Stimulated activated CD8-positive, alpha-beta memory T cell treated with anti-CD3 and anti-CD28 coated beads, Interleukin-15, amount 100 ng/mL, for 1 hour (primary cell): Measurements from ENCODE around the gene MYBBP1A.
"Not testable (repeated sequence)": the region's sequence is repeated elsewhere in the genome, so short reads cannot be mapped to it uniquely, and the experiment has no call there.

ENCODE experiments used
- DNase-seq: peaks from one replicate; pipeline ENCODE4 v3.0.0-alpha.2; 2020; ENCODE audit warnings: low read depth

MYBBP1A gene

DNA sequence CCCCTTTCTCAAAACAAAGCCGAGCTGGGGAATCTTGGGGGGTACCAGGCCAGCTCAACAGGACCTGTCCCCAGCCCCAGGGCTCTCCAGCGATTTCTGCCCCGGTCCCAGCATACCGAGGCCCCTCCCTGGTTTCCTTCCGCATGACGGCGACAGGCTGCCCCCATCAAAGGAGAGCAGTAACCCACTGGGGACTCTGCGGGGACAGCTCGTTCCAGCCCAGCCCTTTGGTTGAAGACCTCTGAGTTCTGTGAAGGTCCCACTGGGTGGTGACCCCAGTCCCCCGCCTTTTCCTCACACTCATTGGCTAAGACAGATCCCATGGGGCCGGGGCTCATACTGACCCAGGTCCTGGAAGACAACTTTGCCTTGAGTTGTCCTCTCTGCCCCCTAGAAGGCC is 33.2 kb upstream of the MYBBP1A start:
- no peak for DNase-seq

DNA sequence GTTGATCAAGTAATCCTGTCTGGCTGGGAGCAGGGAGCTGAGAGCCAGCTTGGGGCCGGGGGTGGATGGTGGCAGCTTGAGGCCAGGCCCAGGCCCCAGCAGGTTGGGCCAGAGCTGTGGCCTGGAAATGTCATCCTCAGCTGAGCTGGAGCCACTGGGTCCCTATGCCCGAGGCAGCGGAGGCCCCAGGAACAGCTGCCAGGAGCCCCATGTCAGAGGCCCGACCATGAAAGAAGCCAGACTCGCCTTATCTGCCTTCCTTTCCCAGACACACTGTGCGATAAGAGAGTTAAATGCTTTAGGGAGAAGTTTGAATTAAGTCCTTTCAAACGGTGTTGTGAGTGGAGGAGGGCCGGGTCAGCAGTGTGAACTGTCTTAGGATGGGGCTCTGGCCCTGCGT is 32.6 kb upstream of the MYBBP1A start:
- no peak for DNase-seq

DNA sequence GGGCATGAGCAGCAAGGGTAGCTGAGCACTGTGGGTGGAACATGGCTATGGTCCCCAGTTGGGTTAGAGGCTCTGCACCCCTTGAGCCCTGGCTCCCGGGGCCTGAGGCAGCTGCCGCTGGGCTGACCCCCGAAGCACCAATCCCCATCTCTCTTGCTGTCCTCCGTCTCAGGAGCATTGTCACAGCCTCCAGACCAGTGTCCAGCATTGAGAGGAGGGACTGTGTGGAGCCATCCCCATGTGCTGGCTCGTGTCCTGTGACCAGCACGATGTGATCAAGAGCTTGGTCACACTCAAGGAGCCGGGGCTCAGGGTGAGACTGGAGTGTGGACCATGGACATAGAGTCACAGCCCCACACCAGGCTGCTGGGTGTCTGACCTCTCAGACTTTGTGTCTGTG is 32.0 kb upstream of the MYBBP1A start:
- DNase-seq = no peak

DNA sequence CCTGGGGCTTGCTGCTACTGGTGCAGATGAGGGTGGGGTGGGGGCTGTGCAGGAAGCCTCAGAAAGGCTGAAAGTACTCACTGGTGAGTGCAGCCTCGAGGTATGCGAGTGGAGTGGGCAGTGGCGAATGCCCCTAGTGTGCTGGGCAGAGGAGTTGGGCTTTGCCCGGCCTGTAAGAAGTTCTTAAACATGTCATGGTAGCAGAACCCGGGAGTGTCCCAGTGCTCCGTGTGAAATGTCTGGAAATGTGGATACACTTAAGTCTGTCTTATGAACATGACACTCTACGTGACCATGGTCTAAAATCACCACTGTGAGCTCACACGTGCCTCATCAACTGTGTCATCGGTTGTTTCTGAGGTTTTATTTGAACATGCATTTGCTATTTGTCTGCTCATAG is 30.9 kb upstream of the MYBBP1A start:
- DNase-seq = no peak

DNA sequence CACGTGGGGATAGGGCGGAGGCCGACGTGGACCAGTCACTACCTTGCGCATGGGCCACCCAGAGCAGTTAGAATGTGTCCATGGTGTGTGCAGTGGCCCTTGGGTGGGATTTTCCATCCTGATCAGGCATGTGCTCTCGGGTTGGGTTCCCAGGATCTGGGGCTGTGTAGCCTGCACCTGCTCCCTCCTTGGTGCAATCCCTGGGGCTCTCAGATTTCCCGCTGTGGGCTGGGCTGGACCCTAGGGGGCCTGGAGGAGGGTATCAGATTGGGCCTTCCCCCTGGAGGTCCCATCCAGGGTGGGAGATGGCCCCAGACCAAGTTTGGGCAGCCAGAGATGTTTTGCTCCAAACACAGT is 30.4 kb upstream of the MYBBP1A start:
- no peak for DNase-seq

DNA sequence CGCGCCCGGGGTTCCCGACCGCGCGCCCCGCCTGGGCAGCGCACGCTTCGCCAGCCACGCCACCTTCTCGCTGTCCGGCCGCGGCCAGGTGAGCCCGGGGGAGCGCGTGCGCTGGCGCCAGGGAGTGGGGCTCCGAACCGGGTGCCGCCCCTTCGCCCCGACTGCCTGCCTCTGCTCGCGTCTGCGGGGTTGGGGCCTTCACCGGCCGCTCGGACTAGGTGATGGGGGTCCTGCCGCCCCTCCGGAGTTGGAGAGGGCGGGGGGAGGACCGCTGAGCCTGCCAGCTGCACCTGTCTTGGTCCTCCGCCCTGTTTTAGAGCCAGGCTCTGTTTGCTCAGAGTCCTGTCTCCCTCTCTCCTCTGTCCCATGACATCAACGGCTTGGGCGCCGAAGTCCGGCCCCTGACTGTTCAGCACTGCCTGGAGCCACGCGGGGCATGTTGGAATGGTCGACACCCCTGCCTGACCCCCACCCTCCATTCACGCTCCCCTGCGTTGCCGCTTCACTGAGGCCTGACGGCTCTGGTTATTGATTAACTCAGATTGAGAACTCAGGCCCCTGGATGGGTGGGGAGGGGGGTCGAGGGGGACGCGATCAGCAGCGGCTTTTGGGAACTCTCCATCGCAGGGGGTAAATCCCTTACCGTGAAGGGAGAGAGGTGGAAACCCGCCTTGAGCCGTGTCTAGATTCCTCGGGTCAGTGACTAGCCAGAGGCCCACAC is 29.9 kb upstream of the MYBBP1A start:
- DNase-seq = no peak

DNA sequence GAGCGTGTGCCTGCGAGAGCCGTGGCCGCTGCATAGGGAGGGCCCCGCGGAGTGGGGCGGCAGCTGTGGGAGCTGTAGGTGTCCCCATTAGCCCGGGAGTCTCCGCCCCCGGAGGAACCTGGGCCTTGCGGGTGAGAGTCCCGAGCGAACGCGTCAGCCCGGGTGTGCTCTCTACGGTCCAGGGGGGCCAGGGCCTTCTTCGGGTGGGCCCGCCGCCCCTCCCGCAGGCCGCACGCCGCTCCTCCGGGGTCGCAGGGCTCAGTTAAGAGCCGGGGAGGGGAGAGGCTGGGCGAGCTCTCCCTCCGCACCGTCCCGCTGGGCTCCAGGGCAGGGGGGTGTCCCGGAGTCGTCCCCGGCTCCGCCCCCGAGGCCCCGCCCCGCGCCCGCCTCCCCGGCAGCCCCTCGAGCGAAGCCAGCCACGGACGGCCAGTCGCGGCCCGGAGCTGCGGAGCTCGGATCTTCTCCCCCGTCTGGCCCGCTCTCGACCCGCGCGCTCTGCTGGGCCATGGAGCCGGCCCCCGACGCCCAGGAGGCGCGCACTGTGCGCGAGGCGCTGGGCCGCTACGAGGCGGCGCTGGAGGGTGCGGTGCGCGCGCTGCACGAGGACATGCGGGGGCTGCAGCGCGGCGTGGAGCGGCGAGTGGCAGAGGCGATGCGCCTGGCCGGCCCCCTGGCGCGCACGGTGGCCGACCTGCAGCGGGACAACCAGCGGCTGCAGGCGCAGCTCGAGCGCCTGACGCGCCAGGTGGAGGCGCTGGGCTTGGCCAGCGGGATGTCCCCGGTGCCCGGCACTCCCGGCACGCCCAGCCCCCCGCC is 29.1 kb upstream of the MYBBP1A start, which contains the start of gene SMTNL2:
TSS of gene SMTNL2 (plus strand) at position 429 of the 816 bp plus-strand sequence. CDS start at position 506, 77 bp downstream.
- DNase-seq = no peak

DNA sequence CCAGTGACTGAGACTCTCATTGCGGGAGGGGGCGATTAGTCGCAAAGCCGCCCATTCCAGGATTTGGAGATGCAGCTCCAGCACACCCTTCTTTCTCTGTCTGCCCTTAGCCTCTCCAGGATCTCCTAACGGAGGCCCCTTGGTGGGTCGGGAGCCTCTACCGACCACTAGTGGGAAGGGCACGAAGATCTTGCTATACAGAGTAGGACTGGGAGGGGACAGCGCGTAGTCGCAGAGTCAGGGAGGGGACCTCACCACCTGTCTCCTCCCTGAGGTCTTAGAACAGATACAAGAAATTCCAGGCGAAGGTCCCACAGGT is 28.6 kb upstream of the MYBBP1A start:
- DNase-seq = no peak

DNA sequence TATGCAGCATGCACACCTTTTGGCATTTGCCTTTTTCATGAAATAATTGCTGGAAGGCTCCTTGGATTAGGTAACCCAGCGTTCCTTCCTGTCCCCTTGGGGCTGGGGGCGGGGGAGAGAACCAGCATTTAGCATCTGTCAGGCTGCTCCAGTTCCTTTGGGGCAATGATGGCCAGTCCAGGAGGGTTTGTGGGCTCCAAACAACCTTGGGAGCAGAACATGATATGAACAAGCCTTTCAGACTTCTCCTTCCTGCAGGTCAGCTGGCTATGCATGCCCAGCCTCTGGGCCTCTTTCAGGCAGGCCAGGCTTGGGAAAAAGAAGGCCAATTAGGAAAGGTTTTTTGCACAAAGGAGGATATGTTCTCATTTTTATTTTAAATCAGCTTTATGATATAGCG is 28.0 kb upstream of the MYBBP1A start:
- no peak for DNase-seq

DNA sequence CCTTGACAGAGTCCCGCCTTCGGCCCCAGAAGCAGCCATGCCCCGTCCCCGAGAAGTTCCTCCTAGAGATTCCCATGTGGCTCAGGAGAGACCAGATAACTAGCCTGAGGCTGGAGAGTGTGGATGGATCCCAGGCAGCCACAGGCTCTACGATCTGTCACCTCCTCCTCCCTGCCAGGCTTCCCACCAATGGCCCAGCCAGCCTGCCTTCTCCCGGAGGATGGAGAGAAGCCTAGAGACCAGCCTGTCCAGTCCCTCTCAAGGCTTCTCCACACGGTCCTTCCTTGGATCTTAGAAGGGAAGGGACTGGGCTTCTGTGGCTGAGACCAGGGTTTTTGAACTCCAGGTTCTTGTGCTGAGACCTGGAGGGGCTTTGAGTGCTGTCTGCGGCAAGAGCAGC is 27.5 kb upstream of the MYBBP1A start:
- no peak for DNase-seq

DNA sequence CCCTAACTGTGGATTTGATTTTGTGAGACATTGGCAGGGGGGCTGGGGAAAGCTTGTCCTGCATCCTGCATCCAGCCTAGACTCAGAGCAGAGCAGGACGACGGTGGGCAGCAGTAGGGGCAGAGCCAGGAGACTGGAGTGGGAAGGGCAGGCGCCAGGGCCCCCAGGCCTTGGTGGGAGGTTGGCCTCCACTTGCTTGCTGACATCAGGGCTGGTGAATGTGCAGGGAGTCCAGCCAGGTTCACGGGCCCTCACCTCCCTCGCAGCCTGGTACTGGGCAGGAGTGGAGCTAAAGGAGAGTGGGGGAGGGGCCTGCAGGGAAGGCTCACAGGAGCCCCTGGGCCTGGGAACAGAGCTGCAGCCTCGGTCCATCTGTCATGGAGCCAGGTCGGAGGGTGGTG is 26.9 kb upstream of the MYBBP1A start:
- no peak for DNase-seq

DNA sequence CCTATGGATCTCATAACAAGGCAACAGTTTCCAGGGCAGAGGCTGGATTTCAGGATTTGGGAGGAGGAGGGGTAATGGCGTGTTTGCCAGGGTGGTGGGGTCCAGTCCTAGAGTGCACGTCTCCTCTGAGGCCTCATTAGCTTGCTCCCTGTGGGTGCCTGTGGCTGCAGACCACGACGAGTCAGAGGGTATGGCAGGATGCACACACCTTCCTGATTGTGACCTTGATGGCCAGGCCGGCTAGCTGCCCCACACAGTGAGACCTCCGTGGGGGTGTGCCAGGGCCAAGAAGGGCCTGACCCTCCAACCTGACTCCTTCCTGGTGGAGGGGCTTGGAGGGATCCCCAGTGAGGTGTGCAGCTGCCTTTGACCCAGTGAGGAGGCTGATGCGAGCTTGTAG is 25.1 kb upstream of the MYBBP1A start:
- DNase-seq = no peak

DNA sequence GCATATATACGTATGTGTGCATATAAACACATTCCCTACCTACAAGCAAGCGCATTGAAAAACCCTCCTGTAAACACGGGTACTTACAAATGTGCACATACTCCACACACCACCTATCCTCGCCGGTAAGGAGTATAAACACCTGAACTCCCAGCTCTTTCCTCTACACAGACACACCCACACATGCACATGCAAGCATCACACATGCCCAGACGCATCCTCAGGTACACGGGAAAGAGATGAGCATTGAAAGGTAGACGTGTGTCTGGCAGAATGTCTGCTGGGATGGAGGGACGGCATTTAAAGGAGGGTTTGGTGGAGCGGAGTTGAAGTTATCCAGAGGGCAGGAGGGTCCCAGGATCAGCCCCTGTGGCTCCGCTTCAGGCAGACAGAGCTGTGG is 24.5 kb upstream of the MYBBP1A start:
- no peak for DNase-seq

DNA sequence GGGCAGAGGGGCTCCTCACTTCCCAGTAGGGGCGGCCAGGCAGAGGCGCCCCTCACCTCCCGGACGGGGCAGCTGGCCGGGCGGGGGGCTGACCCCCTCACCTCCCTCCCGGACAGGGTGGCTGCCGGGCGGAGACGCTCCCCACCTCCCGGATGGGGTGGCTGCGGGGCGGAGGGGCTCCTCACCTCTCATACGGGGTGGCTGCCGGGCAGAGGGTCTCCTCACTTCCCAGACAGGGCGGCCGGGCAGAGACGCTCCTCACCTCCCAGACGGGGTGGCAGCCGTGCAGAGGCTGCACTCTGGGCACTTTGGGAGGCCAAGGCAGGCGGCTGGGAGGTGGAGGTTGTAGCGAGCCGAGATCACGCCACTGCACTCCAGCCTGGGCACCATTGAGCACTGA is 23.2 kb upstream of the MYBBP1A start:
- not testable (repeated sequence) for DNase-seq

DNA sequence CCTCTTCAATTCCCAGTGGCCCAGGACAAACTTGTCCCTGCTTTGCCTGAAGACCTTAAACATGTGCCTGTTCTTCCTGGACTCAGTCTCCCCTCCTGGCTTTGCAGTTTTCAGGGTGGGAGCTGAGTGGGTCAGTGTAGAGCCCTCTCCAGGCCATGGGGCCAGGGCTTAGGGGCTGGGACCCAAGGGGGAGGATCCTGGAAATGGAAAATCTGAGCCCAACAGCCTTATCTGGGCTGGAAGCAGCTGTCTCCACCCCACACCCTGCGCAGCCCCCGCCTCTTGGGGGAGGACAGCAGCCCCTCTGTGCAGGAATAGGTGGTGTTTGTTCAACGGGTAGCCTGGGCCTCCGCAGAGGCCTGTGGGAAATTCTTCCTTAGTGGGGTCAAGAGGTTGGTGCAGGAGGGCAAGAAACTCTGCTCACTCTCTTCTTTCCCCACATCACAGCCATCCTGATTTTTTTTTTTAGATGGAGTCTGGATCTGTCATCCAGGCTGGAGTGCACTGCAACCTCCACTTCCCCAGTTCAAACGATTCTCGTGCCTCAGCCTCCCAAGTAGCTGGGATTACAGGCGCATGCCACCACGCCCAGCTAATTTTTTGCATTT is 22.3 kb upstream of the MYBBP1A start:
- DNase-seq = no peak

DNA sequence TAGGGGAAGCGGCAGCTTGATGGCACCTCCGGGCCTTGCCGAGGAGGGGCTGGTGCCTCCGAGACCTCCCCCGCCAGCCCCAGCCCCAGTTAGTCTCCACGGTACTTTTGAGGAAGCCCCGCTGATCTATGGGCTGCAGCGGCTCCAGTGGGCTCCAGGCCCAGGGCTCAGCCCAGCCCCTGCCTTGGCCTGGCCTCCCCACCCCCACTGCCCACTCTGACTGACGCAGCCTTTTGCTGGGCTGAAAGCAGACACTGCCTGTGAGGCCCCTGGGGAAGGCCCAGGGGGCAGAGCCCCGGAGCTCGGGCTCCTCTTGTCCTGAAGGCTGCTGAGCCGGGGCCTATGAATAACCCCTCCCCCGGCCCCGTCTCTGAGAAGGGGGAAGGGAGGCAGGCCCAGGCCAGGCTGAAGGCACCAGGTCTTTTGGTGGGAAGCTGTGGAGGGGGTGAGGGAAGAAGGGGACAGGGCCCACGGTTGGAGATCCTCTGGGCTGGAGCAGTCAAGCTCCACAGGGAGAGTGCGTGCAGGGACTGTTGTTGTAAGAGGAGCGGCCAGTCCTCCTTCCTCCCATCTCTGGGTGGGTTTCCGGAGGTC is 21.6 kb upstream of the MYBBP1A start:
- no peak for DNase-seq

DNA sequence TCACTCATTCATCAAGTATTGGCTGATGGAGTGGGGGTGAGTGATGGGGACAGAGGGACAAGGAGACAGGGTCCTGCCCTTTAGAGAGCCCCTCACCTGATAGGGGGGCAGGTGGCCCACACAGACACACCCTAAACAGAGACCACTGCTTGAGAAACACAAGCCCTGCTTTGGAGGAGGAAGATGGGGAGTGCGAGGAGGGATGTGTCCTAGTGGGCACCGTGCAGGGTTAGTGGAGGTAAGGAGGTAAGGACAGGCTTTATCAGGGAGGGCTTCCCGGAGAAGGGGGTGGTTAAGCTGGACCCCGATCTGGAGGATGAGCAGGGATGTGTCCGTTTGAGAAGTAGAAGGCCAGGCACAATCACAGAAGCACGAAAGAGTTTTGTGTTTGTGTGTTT is 21.0 kb upstream of the MYBBP1A start:
- no peak for DNase-seq

DNA sequence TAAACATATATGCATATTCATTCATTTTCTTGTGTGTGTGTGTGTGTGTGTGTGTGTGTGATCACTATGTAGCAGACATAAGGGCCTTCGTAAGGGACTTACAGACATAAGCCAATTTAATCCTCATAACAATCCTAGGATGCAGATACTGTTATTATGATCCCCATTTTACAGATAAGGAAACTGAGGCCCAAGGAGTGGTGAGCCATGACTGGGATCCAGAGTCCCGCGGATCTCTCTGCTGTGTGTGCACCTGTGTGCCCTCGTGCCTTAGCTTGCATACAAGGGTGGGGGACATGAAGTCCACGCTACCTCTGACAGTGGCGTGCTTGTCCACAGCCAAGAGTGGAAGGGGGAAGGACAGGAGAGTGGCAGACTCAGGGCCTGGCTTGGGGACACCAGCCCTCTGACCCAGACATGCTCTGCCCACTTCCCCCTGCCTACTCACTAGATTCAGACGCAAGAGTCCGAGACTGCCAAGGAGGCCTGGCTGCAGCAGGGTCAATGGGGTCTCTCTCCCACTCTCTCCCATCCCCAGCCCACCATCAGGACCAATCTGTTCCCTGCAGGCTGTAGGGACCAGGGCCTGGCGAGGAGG is 19.4 kb upstream of the MYBBP1A start:
- no peak for DNase-seq

DNA sequence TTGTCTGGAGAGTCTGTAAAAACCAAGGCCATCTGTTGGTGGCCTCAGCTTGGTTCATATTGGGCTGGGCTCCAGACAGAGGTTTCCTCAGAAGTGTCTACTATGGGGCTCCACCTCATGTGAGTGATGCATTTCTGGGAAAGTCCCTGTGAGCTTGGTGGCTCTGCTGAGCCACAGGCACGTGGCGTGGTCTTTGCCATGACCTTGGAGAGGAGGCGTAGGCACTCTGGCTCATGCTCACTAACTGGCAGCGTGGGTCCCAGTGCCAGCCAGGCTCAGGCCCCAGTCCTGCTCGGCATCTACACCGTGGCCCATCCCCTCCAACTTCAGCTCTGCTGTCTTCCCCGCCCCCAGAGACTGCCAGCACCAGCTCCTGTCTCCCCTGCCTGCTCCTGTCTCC is 18.5 kb upstream of the MYBBP1A start:
- no peak for DNase-seq

DNA sequence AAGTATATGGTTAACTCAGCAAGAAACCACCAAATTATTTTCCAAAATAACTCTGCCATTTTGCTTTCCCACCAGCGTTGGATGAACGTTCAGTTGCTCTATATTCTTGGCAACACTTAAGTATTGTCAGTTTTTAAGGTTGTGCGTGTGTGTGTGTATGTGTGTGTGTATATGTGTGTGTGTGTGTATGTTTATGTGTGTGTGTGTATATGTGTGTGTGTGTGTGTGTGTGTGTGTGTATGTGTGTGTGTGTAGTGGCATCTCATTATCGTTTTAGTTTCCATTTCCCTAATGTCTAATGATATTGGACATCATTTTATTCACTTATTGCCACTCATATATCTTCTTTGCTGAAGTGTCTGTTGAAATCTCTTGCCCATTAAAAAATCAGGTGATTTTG is 17.9 kb upstream of the MYBBP1A start:
- no peak for DNase-seq

DNA sequence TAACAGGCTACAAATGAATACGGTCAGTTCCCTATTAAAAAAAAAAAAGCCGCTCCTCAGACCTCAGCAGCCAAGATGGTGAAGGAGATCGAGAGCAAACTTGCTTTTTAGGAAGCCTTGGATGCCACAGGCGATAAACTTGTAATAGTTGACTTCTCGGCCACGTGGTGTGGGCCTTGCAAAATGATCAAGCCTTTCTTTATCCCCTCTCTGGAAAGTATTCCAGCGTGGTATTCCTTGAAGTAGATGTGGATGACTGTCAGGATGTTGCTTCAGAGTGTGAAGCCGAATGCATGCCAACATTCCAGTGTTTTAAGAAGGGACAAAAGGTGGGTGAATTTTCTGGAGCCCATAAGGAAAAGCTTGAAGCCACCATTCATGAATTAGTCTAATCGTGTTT is 16.9 kb upstream of the MYBBP1A start:
- no peak for DNase-seq

DNA sequence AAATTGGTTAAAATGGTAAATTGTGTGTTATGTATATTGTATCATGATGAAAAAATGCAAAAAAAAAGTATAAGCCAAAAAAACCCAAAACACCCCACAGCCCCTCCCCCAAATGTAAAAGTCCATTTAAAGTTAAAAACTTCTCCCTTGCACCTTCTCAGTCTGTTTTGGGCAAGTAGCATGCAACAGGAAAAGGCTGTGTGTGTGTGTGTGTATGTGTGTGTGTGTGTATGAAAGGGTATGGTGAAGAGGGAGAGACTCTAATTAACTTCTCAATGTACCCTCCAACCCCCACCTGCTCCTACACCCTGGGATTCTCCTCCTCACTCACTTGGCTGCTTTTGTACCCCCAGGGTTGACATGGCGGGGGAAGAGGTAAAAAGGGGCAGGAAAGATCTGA is 14.4 kb upstream of the MYBBP1A start:
- DNase-seq = no peak

DNA sequence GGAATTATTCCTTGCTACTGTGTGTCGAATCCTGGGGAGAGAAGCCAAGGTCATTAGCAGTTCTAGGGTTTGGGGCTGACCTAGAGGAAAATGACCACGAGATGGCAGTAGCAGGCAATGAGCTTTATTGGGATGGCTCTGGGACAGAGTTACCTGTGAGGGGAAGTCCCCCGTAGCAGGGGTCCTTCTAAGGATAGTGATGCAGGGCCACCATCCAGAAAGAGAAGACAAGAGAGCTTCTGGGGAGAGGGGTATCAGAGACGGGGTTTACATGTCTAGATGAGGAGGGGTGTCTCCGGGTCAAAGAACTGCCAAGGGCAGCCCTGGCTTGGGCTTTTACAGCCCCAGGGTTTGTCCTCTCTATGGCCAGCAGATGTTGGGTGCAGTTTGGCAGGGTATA is 11.6 kb upstream of the MYBBP1A start:
- no peak for DNase-seq
